Activated CD4-positive, alpha-beta T cell treated with anti-CD3 and anti-CD28 coated beads, Interleukin-2, amount 10 ng/mL, durations not matched to agents 7 days and 5 days (primary cell): Measurements from ENCODE around the gene SLC25A51. TPM values are rescaled to one million over a fixed set of nuclear protein-coding genes. Genes with fewer than 3 reads are reported as not detected.

Experiments used
- CTCF ChIA-PET: fragments of 350-600 bp; sonication (Branson Sonifier 250); formaldehyde crosslinking; loops from one replicate; lab custom pipeline; 2021; ENCODE audit warnings: antibody characterized with exemption; lab: Charles Lee
- POLR2A ChIA-PET: fragments of 350-600 bp; sonication (Branson Sonifier 250); formaldehyde crosslinking; loops from one replicate; lab custom pipeline; 2021; ENCODE audit warnings: antibody characterized with exemption; lab: Charles Lee
- DNase-seq: peaks from one replicate; pipeline ENCODE4 v3.0.0-alpha.2; 2020
- H3K27ac Mint-ChIP-seq: one replicate; pipeline ENCODE4 v1.8.0; 2021; ENCODE audit warnings: mild to moderate bottlenecking, moderate library complexity, mixed read lengths
- H3K27me3 Mint-ChIP-seq: one replicate; pipeline ENCODE4 v1.8.0; 2021; ENCODE audit warnings: mixed read lengths
- H3K36me3 Mint-ChIP-seq: one replicate; pipeline ENCODE4 v1.8.0; 2021; ENCODE audit warnings: low read depth, mixed read lengths
- H3K4me1 Mint-ChIP-seq: one replicate; pipeline ENCODE4 v1.8.0; 2021; ENCODE audit warnings: mixed read lengths
- H3K4me3 Mint-ChIP-seq: one replicate; pipeline ENCODE4 v1.8.0; 2021; ENCODE audit warnings: mild to moderate bottlenecking, moderate library complexity, mixed read lengths
- H3K9me3 Mint-ChIP-seq: one replicate; pipeline ENCODE4 v1.8.0; 2021; ENCODE audit warnings: mixed read lengths
- total RNA-seq, 2 experiments: library from RNA; stranded (reverse); gene quantifications; one replicate each; pipeline ENCODE4 v1.2.3, GENCODE V29; 2021

The SLC25A51 gene
- total RNA-seq, 2 experiments from 2014 or later = 30.5 to 36.8 TPM

DNA sequence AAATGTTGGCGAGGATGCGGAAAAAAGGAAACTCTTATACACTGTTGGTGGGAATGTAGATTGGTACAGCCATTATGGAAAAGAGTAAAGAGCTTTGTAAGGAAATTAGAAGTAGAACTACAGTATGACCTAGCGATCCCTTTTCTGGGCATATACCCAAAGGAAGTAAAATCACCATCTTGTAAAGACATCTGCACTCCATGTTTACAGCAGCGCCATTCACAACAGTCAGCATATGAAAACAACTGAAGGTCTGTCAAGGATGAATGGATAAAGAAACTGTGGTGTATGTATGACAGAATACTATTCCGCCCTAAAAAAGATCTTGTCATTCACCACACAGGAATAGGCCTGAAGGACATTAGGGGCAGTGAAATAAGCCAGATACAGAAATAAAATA is 27.7 kb upstream of the SLC25A51 start:
- no peaks in the 10 kb centered on the region for H3K27me3 Mint-ChIP-seq
- CTCF ChIA-PET = interaction anchor here (0.6 to 1.2 kb wide), 2 partner anchors 14 to 132 kb away, joined by 3 to 4 read pairs; no protein-coding TSS in a partner anchor

GRCh38 chr9:37929441-37929895 is 25.5 kb upstream of the SLC25A51 start:
- H3K4me3 Mint-ChIP-seq = no peak overlapping the region
- POLR2A ChIA-PET = no interaction called here
- H3K9me3 Mint-ChIP-seq = no peaks in the 10 kb centered on the region
- peaks cover 5% of the 10 kb centered on the region for H3K4me1 Mint-ChIP-seq
- H3K27ac Mint-ChIP-seq = no peak overlapping the region
- DNase-seq = no peak
- H3K36me3 Mint-ChIP-seq = no peaks in the 10 kb centered on the region
- H3K27me3 Mint-ChIP-seq = no peaks in the 10 kb centered on the region
- CTCF ChIA-PET = no interaction called here

More for the DNA sequence above, 27.7 kb upstream of the SLC25A51 start:
- Mint-ChIP-seq H3K9me3 (no peaks in the 10 kb centered on the region), H3K4me3 (no peak overlapping the region), H3K27ac (no peak overlapping the region), H3K4me1 (peaks cover 3% of the 10 kb centered on the region), H3K36me3 (no peaks in the 10 kb centered on the region)
- POLR2A ChIA-PET = no interaction called here
- DNase-seq = no peak

- no peaks in the 10 kb centered on the region for H3K36me3 Mint-ChIP-seq
- no peaks in the 10 kb centered on the region for H3K27me3 Mint-ChIP-seq
- no peak for DNase-seq
- H3K4me1 Mint-ChIP-seq = peaks cover 5% of the 10 kb centered on the region
- no peak overlapping the region for H3K4me3 Mint-ChIP-seq
- CTCF ChIA-PET = no interaction called here
- no peak overlapping the region for H3K27ac Mint-ChIP-seq
- POLR2A ChIA-PET = no interaction called here
- H3K9me3 Mint-ChIP-seq = no peaks in the 10 kb centered on the region
Measured at GRCh38 chr9:37928552-37929430, 24.9 kb upstream of the SLC25A51 start.

DNA sequence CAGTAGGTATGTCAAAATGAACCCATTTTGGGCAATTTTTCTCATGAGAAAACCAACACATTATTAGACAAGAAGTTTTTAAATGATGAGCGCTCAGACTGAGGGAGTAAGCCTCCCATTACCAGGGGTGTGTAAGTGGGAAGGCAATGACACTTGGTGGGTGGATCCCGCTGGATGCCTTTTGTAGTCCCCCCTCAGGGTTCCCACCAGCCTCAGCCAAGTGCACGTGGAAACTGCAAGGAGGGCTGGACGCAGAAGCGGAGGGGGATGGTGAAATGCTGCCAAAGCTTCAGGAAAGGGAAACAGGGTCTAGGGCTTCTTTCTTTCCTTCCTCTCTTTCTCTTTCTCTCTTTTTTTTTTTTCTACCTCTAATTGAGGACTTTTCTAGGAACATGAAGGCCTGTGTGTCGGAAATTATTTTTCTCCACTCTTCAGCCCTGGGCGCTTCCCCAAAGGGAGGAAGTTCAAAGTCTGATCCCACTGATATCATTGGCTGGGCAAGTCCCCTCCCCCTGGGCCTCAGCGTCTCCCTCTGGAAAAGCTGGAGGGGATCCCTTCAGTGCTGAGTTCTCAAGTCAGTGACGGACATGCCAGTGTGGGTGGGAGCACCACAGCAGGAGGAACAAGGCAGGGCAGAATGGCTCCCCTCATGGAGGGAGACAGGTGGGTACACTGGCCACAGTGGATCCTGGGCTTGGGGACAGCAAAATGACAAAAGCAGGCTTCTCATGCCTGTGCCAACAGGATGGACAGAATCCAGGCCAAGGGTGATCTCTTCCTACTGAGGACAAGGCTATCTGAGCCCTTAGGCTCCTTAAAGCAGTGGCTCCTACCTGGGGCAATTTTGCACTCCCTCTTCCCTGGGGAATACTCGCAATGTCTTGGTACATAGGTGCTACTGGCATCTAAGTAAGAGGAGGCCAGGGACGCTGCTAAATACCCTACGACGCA is 23.9 kb upstream of the SLC25A51 start:
- H3K36me3 Mint-ChIP-seq = no peaks in the 10 kb centered on the region
- H3K27me3 Mint-ChIP-seq = no peaks in the 10 kb centered on the region
- peaks cover 5% of the 10 kb centered on the region for H3K4me1 Mint-ChIP-seq
- H3K4me3 Mint-ChIP-seq = no peak overlapping the region
- no peaks in the 10 kb centered on the region for H3K9me3 Mint-ChIP-seq
- H3K27ac Mint-ChIP-seq = no peak overlapping the region
- no peak for DNase-seq
- ChIA-PET CTCF (no interaction called here), POLR2A (no interaction called here)

DNA sequence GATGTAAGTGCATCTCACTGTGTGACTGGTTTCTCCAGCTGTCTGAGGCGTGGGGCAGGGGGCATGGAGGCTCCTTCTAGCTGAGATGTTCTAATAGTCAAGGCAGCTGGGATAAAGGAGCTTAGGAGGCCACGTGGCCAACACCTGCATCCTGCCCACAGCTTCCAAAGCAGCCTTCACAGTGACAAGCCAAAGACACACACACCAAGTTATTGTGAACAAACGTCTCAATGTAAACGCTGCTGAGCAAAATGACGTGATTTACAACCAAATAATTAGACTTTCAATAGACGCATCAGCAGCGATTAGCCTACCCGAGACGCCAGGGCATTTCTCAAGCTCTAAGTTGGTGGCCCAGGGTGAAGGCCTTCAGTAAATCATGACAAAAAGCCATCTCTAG is 23.2 kb upstream of the SLC25A51 start:
- H3K9me3 Mint-ChIP-seq = no peaks in the 10 kb centered on the region
- H3K4me3 Mint-ChIP-seq = no peak overlapping the region
- H3K27ac Mint-ChIP-seq = no peak overlapping the region
- DNase-seq = no peak
- H3K36me3 Mint-ChIP-seq = no peaks in the 10 kb centered on the region
- H3K4me1 Mint-ChIP-seq = peaks cover 5% of the 10 kb centered on the region
- H3K27me3 Mint-ChIP-seq = no peaks in the 10 kb centered on the region
- POLR2A ChIA-PET = no interaction called here
- CTCF ChIA-PET = no interaction called here

DNA sequence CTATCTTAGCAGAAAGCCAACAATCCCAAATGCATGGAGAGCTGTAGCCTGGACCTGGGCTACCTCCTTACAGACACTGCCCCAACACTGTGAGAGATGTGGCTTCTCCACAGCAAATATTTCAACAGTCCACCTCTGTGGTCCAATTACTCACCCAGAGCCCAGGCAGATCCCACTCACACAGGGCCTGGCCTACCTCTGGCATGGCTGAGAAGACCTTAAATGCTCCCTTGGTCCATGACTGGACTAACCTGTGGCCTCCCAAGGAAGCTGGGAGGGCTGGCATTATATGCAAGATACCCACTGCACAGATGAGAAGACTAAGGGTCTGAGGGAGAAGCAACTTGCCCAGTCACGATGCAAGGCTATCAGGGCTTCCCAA is 22.8 kb upstream of the SLC25A51 start:
- no peak for DNase-seq
- Mint-ChIP-seq H3K27ac (no peak overlapping the region), H3K4me3 (no peak overlapping the region)

DNA sequence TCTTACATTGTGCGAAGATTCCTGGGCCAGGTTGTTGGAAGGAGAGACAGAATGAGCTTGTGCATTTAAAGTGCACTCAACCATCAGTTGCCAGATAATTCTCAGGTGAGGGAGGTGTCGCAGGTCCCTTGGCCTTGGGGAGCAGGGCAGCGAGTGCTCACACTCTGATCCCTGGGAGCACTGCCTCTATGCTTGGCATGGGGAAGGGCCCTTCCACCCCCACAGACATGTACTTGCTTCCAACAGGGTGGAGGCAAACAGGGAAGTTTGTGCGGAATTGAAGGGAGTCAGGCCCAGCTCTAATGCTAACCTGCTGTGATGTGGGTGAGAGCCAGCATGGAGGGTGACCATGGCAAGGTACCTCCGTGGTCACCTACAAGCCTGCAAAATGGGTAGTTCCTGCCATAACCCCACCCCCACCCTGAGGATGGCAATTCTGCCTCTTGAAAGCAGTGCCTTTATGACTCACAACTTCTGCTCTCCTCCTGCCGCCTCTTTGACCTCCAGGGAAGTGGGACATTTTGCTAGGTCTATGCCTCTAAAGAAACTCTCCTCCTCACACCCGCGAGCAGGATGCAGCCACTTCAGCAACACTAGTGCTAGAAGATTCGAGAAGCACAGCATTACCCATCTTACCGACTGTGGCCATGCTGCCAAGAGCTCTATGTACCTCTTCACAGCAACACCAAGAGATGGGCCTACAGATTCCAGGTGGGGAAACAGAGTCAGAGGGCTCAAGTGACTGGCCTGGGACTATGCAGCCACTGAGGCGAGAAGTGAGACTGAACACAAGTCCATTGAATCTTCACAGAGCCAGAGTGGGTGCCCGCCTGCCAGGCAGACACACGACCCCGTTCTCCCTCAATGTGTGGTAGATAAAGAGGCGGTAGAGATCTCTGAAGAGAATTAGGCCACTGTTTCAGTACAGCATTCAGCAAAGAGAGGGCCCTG is 22.1 kb upstream of the SLC25A51 start:
- no peaks in the 10 kb centered on the region for H3K9me3 Mint-ChIP-seq
- ChIA-PET CTCF (interaction anchor here (0.7 kb wide), 1 partner anchor 9 kb away, joined by 3 read pairs; no protein-coding TSS in a partner anchor), POLR2A (no interaction called here)
- H3K27me3 Mint-ChIP-seq = no peaks in the 10 kb centered on the region
- no peak overlapping the region for H3K27ac Mint-ChIP-seq
- no peak for DNase-seq
- H3K4me3 Mint-ChIP-seq = no peak overlapping the region
- peaks cover 5% of the 10 kb centered on the region for H3K4me1 Mint-ChIP-seq
- H3K36me3 Mint-ChIP-seq = no peaks in the 10 kb centered on the region

More for the DNA sequence above, 22.8 kb upstream of the SLC25A51 start:
- no peaks in the 10 kb centered on the region for H3K27me3 Mint-ChIP-seq
- no peaks in the 10 kb centered on the region for H3K9me3 Mint-ChIP-seq
- H3K4me1 Mint-ChIP-seq = peaks cover 5% of the 10 kb centered on the region
- ChIA-PET CTCF (interaction anchor here (0.7 kb wide), 1 partner anchor 9 kb away, joined by 3 read pairs; no protein-coding TSS in a partner anchor), POLR2A (no interaction called here)
- H3K36me3 Mint-ChIP-seq = no peaks in the 10 kb centered on the region

- ChIA-PET POLR2A (no interaction called here), CTCF (interaction anchor here (1.4 to 2.1 kb wide), 2 partner anchors 9 to 12 kb away, joined by 4 to 11 read pairs; no protein-coding TSS in a partner anchor)
- Mint-ChIP-seq H3K27me3 (no peaks in the 10 kb centered on the region), H3K4me1 (peaks cover 5% of the 10 kb centered on the region), H3K4me3 (no peak overlapping the region), H3K36me3 (no peaks in the 10 kb centered on the region), H3K9me3 (no peaks in the 10 kb centered on the region), H3K27ac (no peak overlapping the region)
- DNase-seq = no peak
Measured at GRCh38 chr9:37925006-37925405, 21.1 kb upstream of the SLC25A51 start.

GRCh38 chr9:37924538-37924937 is 20.6 kb upstream of the SLC25A51 start:
- Mint-ChIP-seq H3K4me3 (no peak overlapping the region), H3K27ac (no peak overlapping the region), H3K9me3 (no peaks in the 10 kb centered on the region), H3K27me3 (no peaks in the 10 kb centered on the region), H3K4me1 (peaks cover 4% of the 10 kb centered on the region), H3K36me3 (no peaks in the 10 kb centered on the region)
- CTCF ChIA-PET = interaction anchor here (1.4 to 2.1 kb wide), 2 partner anchors 9 to 11 kb away, joined by 4 to 11 read pairs; no protein-coding TSS in a partner anchor
- DNase-seq = no peak
- POLR2A ChIA-PET = no interaction called here

DNA sequence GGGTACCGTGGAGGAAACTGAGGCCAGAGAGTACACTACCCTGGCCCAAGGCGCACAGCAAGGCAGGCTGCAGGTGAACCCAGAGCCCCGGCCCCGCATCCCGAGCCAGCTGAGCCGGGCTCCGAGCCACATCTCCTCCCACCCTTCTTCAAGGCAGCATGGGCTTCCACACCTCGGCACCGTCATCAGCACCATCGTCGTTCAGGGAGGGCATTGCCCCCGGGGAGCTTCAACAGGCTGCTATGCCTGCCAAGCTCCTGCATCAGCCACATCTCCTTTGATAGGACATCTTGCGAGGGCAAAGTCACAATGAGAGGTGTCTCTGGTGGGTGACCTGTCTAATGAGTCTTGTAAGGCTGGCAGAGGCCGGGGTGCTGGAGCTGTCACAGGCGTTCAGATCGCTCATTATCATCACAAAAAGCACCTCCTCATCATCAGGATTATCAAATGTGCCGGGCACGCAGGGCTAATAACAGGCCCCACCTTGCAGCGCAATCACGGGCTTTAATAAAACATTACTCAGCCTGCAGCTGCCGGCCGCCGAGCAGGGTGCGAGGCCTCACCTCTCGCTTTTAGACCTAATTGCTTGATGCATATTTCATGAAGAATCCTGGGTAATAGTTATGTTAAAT is 20.0 kb upstream of the SLC25A51 start:
- no peak overlapping the region for H3K4me3 Mint-ChIP-seq
- H3K27me3 Mint-ChIP-seq = no peaks in the 10 kb centered on the region
- no peaks in the 10 kb centered on the region for H3K9me3 Mint-ChIP-seq
- H3K4me1 Mint-ChIP-seq = peaks cover 2% of the 10 kb centered on the region
- H3K36me3 Mint-ChIP-seq = no peaks in the 10 kb centered on the region
- no peak overlapping the region for H3K27ac Mint-ChIP-seq
- no peak for DNase-seq
- CTCF ChIA-PET = interaction anchor here (1.4 to 2.1 kb wide), 2 partner anchors 10 to 11 kb away, joined by 4 to 11 read pairs; no protein-coding TSS in a partner anchor
- POLR2A ChIA-PET = no interaction called here

DNA sequence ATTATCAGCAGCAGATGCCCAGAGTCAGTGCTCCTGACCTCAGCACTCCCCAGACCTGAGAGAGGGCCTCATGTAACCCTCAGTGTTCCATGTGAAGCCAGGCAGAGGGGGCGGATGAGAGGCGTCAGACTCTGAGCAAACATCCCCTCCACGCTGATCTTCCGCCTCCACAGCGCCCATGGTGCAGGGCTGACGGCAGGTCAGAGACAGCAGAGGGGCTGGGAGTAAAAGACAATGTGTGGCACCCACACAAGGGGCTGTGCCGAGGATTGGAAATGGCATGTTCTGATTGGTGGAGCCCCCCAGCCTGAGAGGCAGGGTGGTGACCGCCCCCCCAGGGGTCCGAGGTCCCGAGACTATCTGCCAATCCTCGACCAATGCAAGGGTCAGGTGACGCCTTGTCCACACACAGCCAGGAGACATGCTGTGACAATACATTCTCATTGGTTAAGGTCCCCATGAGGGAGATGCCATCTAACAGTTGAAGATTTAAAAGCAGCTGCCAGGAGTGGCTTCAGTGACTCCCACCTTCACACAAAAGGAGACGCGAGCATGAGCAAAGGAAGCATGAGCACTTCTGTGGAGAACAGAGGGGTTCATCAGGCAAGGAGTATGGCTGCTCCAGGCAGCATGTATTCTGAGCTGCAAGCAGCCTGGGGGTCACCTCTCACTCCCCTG is 19.3 kb upstream of the SLC25A51 start:
- Mint-ChIP-seq H3K27ac (no peak overlapping the region), H3K4me3 (no peak overlapping the region), H3K36me3 (no peaks in the 10 kb centered on the region), H3K4me1 (peaks cover 2% of the 10 kb centered on the region), H3K27me3 (no peaks in the 10 kb centered on the region), H3K9me3 (no peaks in the 10 kb centered on the region)
- DNase-seq = no peak
- ChIA-PET CTCF (interaction anchor here (2.1 kb wide), 1 partner anchor 10 kb away, joined by 11 read pairs; no protein-coding TSS in a partner anchor), POLR2A (no interaction called here)
